GM19397 (cell line): ENCODE results near the gene SLC16A9.
"Not testable (repeated sequence)": the region's sequence is repeated elsewhere in the genome, so short reads cannot be mapped to it uniquely, and the experiment has no call there.

ENCODE experiments used
- ATAC-seq: cut with Tn5 transposase; IDR thresholded peaks from one replicate; pipeline ENCODE4 v1.9.1; 2021; ENCODE audit warnings: mild to moderate bottlenecking, moderate library complexity; ENCODE audit not compliant: unreplicated experiment

SLC16A9 gene

GRCh38 chr10:59709395-59710125 is at the start of gene SLC16A9:
TSS of gene SLC16A9 (minus strand) at chr10:59709850. CDS start at chr10:59684291, 25,559 bp downstream.
- peak; percentile 89 for ATAC-seq

GRCh38 chr10:59757966-59758365 is 48.3 kb upstream of the SLC16A9 start:
- ATAC-seq, result no peak

GRCh38 chr10:59754951-59755350 is 45.3 kb upstream of the SLC16A9 start:
- no peak for ATAC-seq

- ATAC-seq, result no peak
Observed at GRCh38 chr10:59753267-59753666, 43.6 kb upstream of the SLC16A9 start, which contains the start of gene MRLN. TSS of gene MRLN (minus strand) at chr10:59753455.

- ATAC-seq, result no peak
Observed at GRCh38 chr10:59752278-59752940, 42.8 kb upstream of the SLC16A9 start.

- ATAC-seq, result no peak
Observed at GRCh38 chr10:59750155-59750945, 40.7 kb upstream of the SLC16A9 start.

GRCh38 chr10:59748834-59749233 is 39.2 kb upstream of the SLC16A9 start:
- ATAC-seq, result no peak

GRCh38 chr10:59745163-59745650 is 35.6 kb upstream of the SLC16A9 start:
- no peak for ATAC-seq

GRCh38 chr10:59744762-59745161 is 35.1 kb upstream of the SLC16A9 start:
- not testable (repeated sequence) for ATAC-seq

- not testable (repeated sequence) for ATAC-seq
Observed at GRCh38 chr10:59744156-59744555, 34.5 kb upstream of the SLC16A9 start.

GRCh38 chr10:59741583-59741982 is 31.9 kb upstream of the SLC16A9 start:
- no peak for ATAC-seq

- no peak for ATAC-seq
Observed at GRCh38 chr10:59741048-59741447, 31.4 kb upstream of the SLC16A9 start.

GRCh38 chr10:59736749-59737148 is 27.1 kb upstream of the SLC16A9 start:
- ATAC-seq, result no peak

- no peak for ATAC-seq
Observed at GRCh38 chr10:59735296-59735695, 25.6 kb upstream of the SLC16A9 start.

GRCh38 chr10:59734014-59734462 is 24.4 kb upstream of the SLC16A9 start:
- no peak for ATAC-seq

- not testable (repeated sequence) for ATAC-seq
Observed at GRCh38 chr10:59733321-59734013, 23.8 kb upstream of the SLC16A9 start.

- not testable (repeated sequence) for ATAC-seq
Observed at GRCh38 chr10:59732849-59733248, 23.2 kb upstream of the SLC16A9 start.

- ATAC-seq, result not testable (repeated sequence)
Observed at GRCh38 chr10:59729167-59729566, 19.5 kb upstream of the SLC16A9 start.

- no peak for ATAC-seq
Observed at GRCh38 chr10:59724098-59724938, 14.7 kb upstream of the SLC16A9 start.

- no peak for ATAC-seq
Observed at GRCh38 chr10:59720377-59720776, 10.7 kb upstream of the SLC16A9 start.
